Progenitor cell of endocrine pancreas (in vitro differentiated cells): ENCODE measurements around the gene MED12L. TPM values are rescaled to one million over a fixed set of nuclear protein-coding genes. Genes with fewer than 3 reads are reported as not detected.
"Not testable (repeated sequence)": the region's sequence is repeated elsewhere in the genome, so short reads cannot be mapped to it uniquely, and the experiment has no call there.

ENCODE experiments used
- DNase-seq: peaks from one replicate; pipeline ENCODE4 v3.0.0; 2021; ENCODE audit warnings: low spot score; ENCODE audit not compliant: unreplicated experiment
- H3K27ac Mint-ChIP-seq: 2 replicates; pipeline ENCODE4 v1.8.0; 2021; ENCODE audit warnings: mild to moderate bottlenecking, moderate library complexity, mixed read lengths
- H3K27me3 Mint-ChIP-seq: 2 replicates; pipeline ENCODE4 v1.8.0; 2021; ENCODE audit warnings: mixed read lengths
- H3K36me3 Mint-ChIP-seq: 2 replicates; pipeline ENCODE4 v1.8.0; 2022; ENCODE audit warnings: mixed read lengths; ENCODE audit not compliant: insufficient read depth
- H3K4me1 Mint-ChIP-seq: 2 replicates; pipeline ENCODE4 v1.8.0; 2021; ENCODE audit warnings: low read depth, mixed read lengths
- H3K4me3 Mint-ChIP-seq: 2 replicates; pipeline ENCODE4 v1.8.0; 2021; ENCODE audit warnings: low read depth, mild to moderate bottlenecking, moderate library complexity, mixed read lengths
- H3K9me3 Mint-ChIP-seq: 2 replicates; pipeline ENCODE4 v1.8.0; 2021; ENCODE audit warnings: low read depth, mixed read lengths
- total RNA-seq: library from RNA; stranded (reverse); gene quantifications from 2 replicates; pipeline ENCODE4 v1.2.1, GENCODE V29; 2021
- TF ChIP-seq, protein P1 (sequence below): fragments of 200-600 bp; sonication (generic); IDR thresholded peaks from one replicate; pipeline ENCODE4 v1.5.0; 2021; ENCODE audit warnings: antibody characterized with exemption, mild to moderate bottlenecking; ENCODE audit not compliant: unreplicated experiment

MED12L gene
- total RNA-seq, 1 donor from 2014 or later: 8.9 TPM

- no peaks in the 10 kb centered on the region for H3K4me1 Mint-ChIP-seq
- H3K4me3 Mint-ChIP-seq: no peak overlapping the region
- no peaks in the 10 kb centered on the region for H3K27me3 Mint-ChIP-seq
- TF ChIP-seq, protein P1, sequence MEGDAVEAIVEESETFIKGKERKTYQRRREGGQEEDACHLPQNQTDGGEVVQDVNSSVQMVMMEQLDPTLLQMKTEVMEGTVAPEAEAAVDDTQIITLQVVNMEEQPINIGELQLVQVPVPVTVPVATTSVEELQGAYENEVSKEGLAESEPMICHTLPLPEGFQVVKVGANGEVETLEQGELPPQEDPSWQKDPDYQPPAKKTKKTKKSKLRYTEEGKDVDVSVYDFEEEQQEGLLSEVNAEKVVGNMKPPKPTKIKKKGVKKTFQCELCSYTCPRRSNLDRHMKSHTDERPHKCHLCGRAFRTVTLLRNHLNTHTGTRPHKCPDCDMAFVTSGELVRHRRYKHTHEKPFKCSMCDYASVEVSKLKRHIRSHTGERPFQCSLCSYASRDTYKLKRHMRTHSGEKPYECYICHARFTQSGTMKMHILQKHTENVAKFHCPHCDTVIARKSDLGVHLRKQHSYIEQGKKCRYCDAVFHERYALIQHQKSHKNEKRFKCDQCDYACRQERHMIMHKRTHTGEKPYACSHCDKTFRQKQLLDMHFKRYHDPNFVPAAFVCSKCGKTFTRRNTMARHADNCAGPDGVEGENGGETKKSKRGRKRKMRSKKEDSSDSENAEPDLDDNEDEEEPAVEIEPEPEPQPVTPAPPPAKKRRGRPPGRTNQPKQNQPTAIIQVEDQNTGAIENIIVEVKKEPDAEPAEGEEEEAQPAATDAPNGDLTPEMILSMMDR: peak; percentile 91
- peak; percentile 54 for DNase-seq
- no peaks in the 10 kb centered on the region for H3K36me3 Mint-ChIP-seq
- no peak overlapping the region for H3K27ac Mint-ChIP-seq
- H3K9me3 Mint-ChIP-seq: no peaks in the 10 kb centered on the region
Observed at GRCh38 chr3:151168269-151169094, 83.0 kb downstream of the MED12L start.

DNA sequence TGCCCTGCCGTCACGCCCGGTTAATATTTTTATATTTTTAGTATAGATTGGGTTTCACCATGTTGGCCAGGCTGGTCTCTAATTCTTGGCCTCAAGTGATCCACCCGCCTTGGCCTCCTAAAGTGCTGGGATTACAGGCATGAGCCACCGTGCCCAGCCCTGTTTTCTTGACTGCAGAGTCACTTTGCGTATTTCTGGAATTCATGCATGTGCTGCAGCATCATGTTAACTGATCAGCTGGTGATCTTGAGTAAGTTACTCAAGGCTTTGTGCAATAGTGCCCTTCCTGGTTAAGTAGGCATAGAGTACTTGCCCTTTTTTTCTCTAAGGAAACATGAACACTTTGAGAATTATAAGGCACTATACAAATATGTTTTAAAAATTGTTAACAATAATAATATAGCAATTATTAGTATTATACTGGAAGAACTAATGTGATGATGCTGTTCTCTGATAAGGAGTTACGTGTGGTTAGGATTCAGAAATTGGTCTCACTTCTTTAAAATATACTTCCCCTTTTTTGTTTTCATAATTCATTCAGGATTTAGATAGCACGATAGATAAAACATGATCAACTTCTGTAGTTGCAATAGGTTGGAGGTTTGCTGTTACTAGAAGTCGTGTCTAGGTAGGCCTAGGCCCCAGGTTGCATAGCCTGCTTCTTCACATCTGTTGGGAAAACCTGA is 83.9 kb downstream of the MED12L start:
- TF ChIP-seq, protein P1: no peak
- no peak overlapping the region for H3K4me3 Mint-ChIP-seq
- H3K36me3 Mint-ChIP-seq: no peaks in the 10 kb centered on the region
- peaks cover 1% of the 10 kb centered on the region for H3K4me1 Mint-ChIP-seq
- H3K27me3 Mint-ChIP-seq: no peaks in the 10 kb centered on the region
- no peak for DNase-seq
- H3K27ac Mint-ChIP-seq: no peak overlapping the region
- H3K9me3 Mint-ChIP-seq: no peaks in the 10 kb centered on the region

DNA sequence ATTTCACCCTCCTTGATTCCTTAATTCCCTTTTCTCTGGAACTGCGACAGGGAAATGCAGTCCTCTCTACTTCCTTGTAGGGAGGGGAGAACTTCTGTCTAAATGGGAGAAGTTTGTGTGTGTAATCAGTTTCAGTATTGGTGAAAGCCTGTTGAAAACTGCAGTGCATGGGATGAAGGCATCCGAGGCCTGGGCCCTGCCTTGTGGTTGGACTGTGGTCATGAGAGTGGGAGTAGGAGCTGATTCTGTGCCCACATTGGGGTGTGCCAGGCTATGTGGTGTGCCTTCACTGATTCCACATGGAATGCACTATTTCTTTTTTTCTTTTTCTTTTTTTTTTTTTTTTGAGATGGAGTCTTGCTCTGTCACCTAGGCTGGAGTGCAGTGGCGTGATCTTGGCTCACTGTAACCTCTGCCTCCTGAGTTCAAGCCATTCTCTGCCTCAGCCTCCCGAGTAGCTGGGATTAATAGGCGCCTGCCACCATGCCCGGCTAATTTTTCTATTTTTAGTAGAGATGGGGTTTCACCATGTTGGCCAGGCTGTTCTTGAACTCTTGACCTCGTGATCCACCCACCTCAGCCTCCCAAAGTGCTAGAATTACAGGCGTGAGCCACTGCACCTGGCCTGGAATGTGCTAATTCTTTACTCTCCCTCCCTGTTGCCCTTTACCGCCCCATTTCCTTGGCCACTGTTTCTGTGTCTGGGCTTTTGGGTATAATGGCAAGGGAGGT is 84.7 kb downstream of the MED12L start:
- H3K36me3 Mint-ChIP-seq, H3K4me3 Mint-ChIP-seq, H3K27me3 Mint-ChIP-seq, H3K4me1 Mint-ChIP-seq, H3K27ac Mint-ChIP-seq, H3K9me3 Mint-ChIP-seq, DNase-seq: not testable (repeated sequence)

- H3K9me3 Mint-ChIP-seq: no peaks in the 10 kb centered on the region
- H3K36me3 Mint-ChIP-seq: no peaks in the 10 kb centered on the region
- no peak overlapping the region for H3K4me3 Mint-ChIP-seq
- DNase-seq: no peak
- H3K27me3 Mint-ChIP-seq: no peaks in the 10 kb centered on the region
- TF ChIP-seq, protein P1: no peak
- H3K4me1 Mint-ChIP-seq: peaks cover 5% of the 10 kb centered on the region
- no peak overlapping the region for H3K27ac Mint-ChIP-seq
Observed at GRCh38 chr3:151171145-151171757, 85.8 kb downstream of the MED12L start.

DNA sequence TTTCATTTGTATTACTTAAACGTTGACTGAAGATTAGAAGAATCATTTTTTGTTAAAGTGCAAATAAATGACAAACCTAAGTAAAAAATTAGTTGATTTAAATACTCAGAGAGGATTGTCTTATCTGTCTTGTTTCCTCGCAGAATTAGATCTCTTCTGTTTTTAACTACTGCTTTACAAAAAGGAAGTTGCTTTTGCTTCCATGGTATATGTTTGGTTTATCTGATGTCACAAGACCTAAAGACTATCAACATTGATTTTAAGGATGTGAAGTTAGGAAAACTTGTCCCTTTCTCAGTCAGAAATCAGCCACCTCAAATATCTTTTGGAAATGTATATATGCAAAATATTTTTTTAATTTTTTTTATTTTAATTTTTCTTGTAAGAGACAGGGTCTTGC is 88.9 kb downstream of the MED12L start:
- Mint-ChIP-seq H3K9me3 (no peaks in the 10 kb centered on the region), H3K36me3 (no peaks in the 10 kb centered on the region), H3K4me1 (peaks cover 10% of the 10 kb centered on the region), H3K27ac (no peak overlapping the region), H3K27me3 (no peaks in the 10 kb centered on the region), H3K4me3 (no peak overlapping the region)
- TF ChIP-seq, protein P1: no peak
- DNase-seq: no peak
